ENCODE measurements around the gene ZNF454. TPM values are rescaled to one million over a fixed set of nuclear protein-coding genes. Genes with fewer than 3 reads are reported as not detected.

Gene ZNF454
- polyA plus RNA-seq, 3 donors from 2014 or later, result not detected

- no peak overlapping the region for H3K27ac Mint-ChIP-seq
- no peaks in the 10 kb centered on the region for H3K4me1 Mint-ChIP-seq
- H3K4me3 Mint-ChIP-seq, result no peak overlapping the region
- DNase-seq, result no peak
- peaks cover 0 to 6% (median 0%) of the 10 kb centered on the region in 3 donors for H3K36me3 Mint-ChIP-seq
- H3K27me3 Mint-ChIP-seq (ENCODE audit: low read depth in 3 of 3), result peaks cover 8 to 15% (median 11%) of the 10 kb centered on the region in 3 donors
- peaks cover 0 to 1% (median 0%) of the 10 kb centered on the region in 6 donors for H3K9me3 Mint-ChIP-seq
Observed at GRCh38 chr5:178998441-178998840, 57.4 kb downstream of the ZNF454 start.

GRCh38 chr5:179006564-179006963 is 65.6 kb downstream of the ZNF454 start:
- H3K4me3 Mint-ChIP-seq, result no peak overlapping the region
- H3K36me3 Mint-ChIP-seq, result peaks cover 0 to 3% (median 0%) of the 10 kb centered on the region in 3 donors
- peaks cover 7 to 18% (median 13%) of the 10 kb centered on the region in 3 donors for H3K27me3 Mint-ChIP-seq (ENCODE audit: low read depth in 3 of 3)
- H3K4me1 Mint-ChIP-seq, result no peaks in the 10 kb centered on the region
- H3K9me3 Mint-ChIP-seq, result peaks cover 0 to 6% (median 0%) of the 10 kb centered on the region in 6 donors
- no peak for DNase-seq
- no peak overlapping the region for H3K27ac Mint-ChIP-seq

- Mint-ChIP-seq H3K27ac (no peak overlapping the region), H3K9me3 (peaks cover 0 to 6% (median 0%) of the 10 kb centered on the region in 6 donors), H3K4me3 (no peak overlapping the region), H3K4me1 (no peaks in the 10 kb centered on the region), H3K36me3 (no peaks in the 10 kb centered on the region), H3K27me3 (ENCODE audit: low read depth in 3 of 3) (peaks cover 4 to 15% (median 10%) of the 10 kb centered on the region in 3 donors)
- no peak for DNase-seq
Observed at GRCh38 chr5:179008667-179009066, 67.7 kb downstream of the ZNF454 start.

Other genes starting within 250 kb of the ZNF454 start
- gene ZNF354A, start 210.5 kb upstream of the ZNF454 start, polyA plus RNA-seq, result 10 to 100 TPM in 2 of 3 donors, 1 to 10 TPM in 1; 8.4 to 20.1 (median 13.0) TPM
- 1 to 10 TPM; 2.2 to 5.1 (median 2.7) TPM for gene ZNF354B, start 81.2 kb upstream of the ZNF454 start, polyA plus RNA-seq
- under 1 TPM in 1 of 3 donors, not detected in 2; 0.43 TPM for gene ZFP2, start 45.3 kb upstream of the ZNF454 start, polyA plus RNA-seq
- not detected for gene GRM6, start 54.1 kb downstream of the ZNF454 start, polyA plus RNA-seq
- gene ZNF879, start 82.6 kb downstream of the ZNF454 start, polyA plus RNA-seq, result 1 to 10 TPM; 2.7 to 4.5 (median 3.9) TPM
- 1 to 10 TPM in 1 of 3 donors, under 1 TPM in 2; 0.40 to 1.2 (median 0.58) TPM for gene ZNF354C, start 119.2 kb downstream of the ZNF454 start, polyA plus RNA-seq

Data from immature natural killer cell (primary cell).